Endothelial cell (in vitro differentiated cells): ENCODE data around the gene CHST11. TPM values are rescaled to one million over a fixed set of nuclear protein-coding genes. Genes with fewer than 3 reads are reported as not detected.

Experiments
- DNase-seq: peaks from one replicate; pipeline ENCODE4 v3.0.0; 2021; ENCODE audit warnings: low spot score
- H3K27ac Mint-ChIP-seq: one replicate; pipeline ENCODE4 v1.8.0; 2021; ENCODE audit warnings: mixed read lengths, inconsistent platforms; ENCODE audit not compliant: unreplicated experiment
- H3K27me3 Mint-ChIP-seq: one replicate; pipeline ENCODE4 v1.8.0; 2021; ENCODE audit warnings: mild to moderate bottlenecking, moderate library complexity, mixed read lengths, inconsistent platforms; ENCODE audit not compliant: unreplicated experiment
- H3K36me3 Mint-ChIP-seq: one replicate; pipeline ENCODE4 v1.8.0; 2021; ENCODE audit warnings: mild to moderate bottlenecking, low read depth, mixed read lengths, inconsistent platforms; ENCODE audit not compliant: unreplicated experiment
- H3K4me1 Mint-ChIP-seq: one replicate; pipeline ENCODE4 v1.8.0; 2021; ENCODE audit warnings: mild to moderate bottlenecking, mixed read lengths, inconsistent platforms; ENCODE audit not compliant: unreplicated experiment
- H3K4me3 Mint-ChIP-seq: one replicate; pipeline ENCODE4 v1.8.0; 2021; ENCODE audit warnings: mild to moderate bottlenecking, mixed read lengths, inconsistent platforms; ENCODE audit not compliant: unreplicated experiment
- H3K9me3 Mint-ChIP-seq: one replicate; pipeline ENCODE4 v1.8.0; 2021; ENCODE audit warnings: mixed read lengths, inconsistent platforms; ENCODE audit not compliant: unreplicated experiment
- CTCF ChIP-seq: fragments of 200-600 bp; sonication (generic); IDR thresholded peaks from one replicate; pipeline ENCODE4 v1.5.0; 2021; ENCODE audit warnings: antibody characterized with exemption; ENCODE audit not compliant: unreplicated experiment
- total RNA-seq: library from RNA; stranded (reverse); fragmentation: NEBNext Ultra II Directional; extraction: Animal tissue kit (Norgen Biotek cat#: 25700); gene quantifications from one replicate; pipeline ENCODE4 v1.2.1, GENCODE V29; 2021; ENCODE audit not compliant: unreplicated experiment

Gene CHST11
- total RNA-seq, 1 donor from 2014 or later = 11.8 TPM

DNA sequence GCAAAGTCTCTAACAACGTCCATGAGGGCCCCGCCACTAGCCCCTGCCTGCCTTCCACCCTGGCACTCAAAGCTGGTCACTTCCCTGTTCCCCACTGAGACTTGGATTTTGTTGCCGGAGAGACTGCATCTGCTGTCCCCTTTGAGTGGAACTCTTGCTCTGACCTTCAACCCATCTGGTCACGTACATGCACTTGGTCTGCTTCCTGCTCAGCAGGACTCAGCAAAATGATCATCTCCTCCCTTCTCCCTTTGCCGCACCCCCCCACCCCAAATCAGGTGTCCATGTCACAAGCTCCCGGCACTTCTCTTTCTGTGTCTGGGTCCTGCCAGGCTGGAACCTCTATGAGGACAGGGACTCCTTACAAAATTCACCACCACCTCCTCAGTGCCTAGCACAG, 180.9 kb downstream of the CHST11 start:
- peak overlapping the region; percentile 11 for H3K27ac Mint-ChIP-seq
- no peaks in the 10 kb centered on the region for H3K9me3 Mint-ChIP-seq
- no peak for DNase-seq

GRCh38 chr12:104638218-104638850, 181.6 kb downstream of the CHST11 start:
- Mint-ChIP-seq H3K9me3 (no peaks in the 10 kb centered on the region), H3K4me1 (no peaks in the 10 kb centered on the region), H3K27me3 (no peaks in the 10 kb centered on the region), H3K36me3 (peaks cover 8% of the 10 kb centered on the region), H3K4me3 (no peak overlapping the region), H3K27ac (no peak overlapping the region)
- TF ChIP-seq CTCF = no peak
- DNase-seq = no peak

More for the DNA sequence above, 180.9 kb downstream of the CHST11 start:
- Mint-ChIP-seq H3K4me1 (no peaks in the 10 kb centered on the region), H3K27me3 (peaks cover 2% of the 10 kb centered on the region), H3K4me3 (no peak overlapping the region), H3K36me3 (peaks cover 8% of the 10 kb centered on the region)
- TF ChIP-seq CTCF = no peak

DNA sequence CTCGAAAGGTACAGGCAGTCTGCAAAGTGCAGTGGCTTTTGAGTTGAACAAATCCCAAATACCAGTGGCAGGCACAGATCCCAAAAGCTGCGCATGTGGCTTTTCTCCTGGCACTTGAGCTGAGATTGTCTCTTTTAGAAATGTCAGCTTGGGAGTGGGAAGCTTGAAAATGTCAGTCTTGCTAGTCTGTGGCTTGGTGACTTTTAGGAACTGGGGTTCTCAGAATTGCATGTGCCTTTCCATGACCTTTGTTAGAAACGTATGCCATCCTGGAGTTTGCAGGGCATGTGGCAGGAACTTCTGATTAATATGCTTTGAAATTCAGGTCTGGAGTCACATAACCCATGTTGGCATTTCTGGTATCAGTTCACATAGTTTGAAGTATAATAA, 182.1 kb downstream of the CHST11 start:
- Mint-ChIP-seq H3K36me3 (peaks cover 8% of the 10 kb centered on the region), H3K27ac (no peak overlapping the region), H3K4me3 (no peak overlapping the region), H3K27me3 (no peaks in the 10 kb centered on the region), H3K9me3 (no peaks in the 10 kb centered on the region), H3K4me1 (no peaks in the 10 kb centered on the region)
- no peak for DNase-seq
- TF ChIP-seq CTCF = no peak

DNA sequence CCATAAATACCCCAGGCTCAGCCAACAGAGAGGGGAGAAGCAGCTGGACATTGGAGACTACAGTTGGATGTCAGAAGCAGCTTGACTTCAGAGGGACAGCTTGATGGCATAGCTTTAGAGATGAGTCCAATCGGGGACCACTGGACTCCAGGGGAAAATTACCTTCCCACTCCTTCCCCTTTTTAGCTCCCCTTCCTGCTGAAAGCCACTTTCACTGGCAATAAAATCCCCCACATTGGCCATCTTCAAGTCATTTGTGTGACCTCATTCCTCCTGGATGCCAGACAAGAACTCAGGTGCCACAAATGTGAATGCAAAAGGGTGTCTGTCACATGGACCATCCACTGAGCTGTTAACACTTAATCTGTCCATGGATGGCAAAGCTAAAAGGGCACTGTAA, 184.2 kb downstream of the CHST11 start:
- Mint-ChIP-seq H3K4me3 (no peak overlapping the region), H3K4me1 (no peaks in the 10 kb centered on the region), H3K9me3 (no peaks in the 10 kb centered on the region), H3K27me3 (no peaks in the 10 kb centered on the region), H3K36me3 (peaks cover 8% of the 10 kb centered on the region), H3K27ac (no peak overlapping the region)
- no peak for DNase-seq
- no peak for TF ChIP-seq CTCF

- Mint-ChIP-seq H3K36me3 (peaks cover 8% of the 10 kb centered on the region), H3K4me3 (no peak overlapping the region), H3K4me1 (no peaks in the 10 kb centered on the region), H3K27me3 (no peaks in the 10 kb centered on the region), H3K9me3 (no peaks in the 10 kb centered on the region), H3K27ac (no peak overlapping the region)
- DNase-seq = no peak
- no peak for TF ChIP-seq CTCF
These were observed 185.1 kb downstream of the CHST11 start for GRCh38 chr12:104641862-104642261.
